NCI-H1694 (cell line): Measurements from ENCODE around the gene ARHGEF1.
A peak's percentile ranks its signal among the peaks of the same experiment; 100 is the strongest.
"Not testable (repeated sequence)": the region's sequence is repeated elsewhere in the genome, so short reads cannot be mapped to it uniquely, and the experiment has no call there.

Experiments
- DNase-seq: peaks from one replicate; lab custom pipeline; 2025; lab: John Stamatoyannopoulos, UW

Gene ARHGEF1

GRCh38 chr19:41862445-41862986 is 20.5 kb upstream of the ARHGEF1 start:
- no peak for DNase-seq

GRCh38 chr19:41863209-41863931 is 19.6 kb upstream of the ARHGEF1 start:
- DNase-seq: no peak

GRCh38 chr19:41864374-41864773 is 18.6 kb upstream of the ARHGEF1 start:
- DNase-seq: no peak

- DNase-seq: no peak
Measured at GRCh38 chr19:41866284-41866683, 16.7 kb upstream of the ARHGEF1 start.

GRCh38 chr19:41868120-41868988 is 14.6 kb upstream of the ARHGEF1 start:
- DNase-seq: no peak

GRCh38 chr19:41868989-41869300 is 14.0 kb upstream of the ARHGEF1 start:
- DNase-seq: no peak

GRCh38 chr19:41869374-41869955 is 13.5 kb upstream of the ARHGEF1 start:
- DNase-seq: no peak

- DNase-seq: no peak
Measured at GRCh38 chr19:41870401-41870873, 12.5 kb upstream of the ARHGEF1 start.

- no peak for DNase-seq
Measured at GRCh38 chr19:41871573-41872383, 11.2 kb upstream of the ARHGEF1 start.

GRCh38 chr19:41872384-41872774 is 10.6 kb upstream of the ARHGEF1 start:
- DNase-seq: no peak

- DNase-seq: peak; percentile 50
Measured at GRCh38 chr19:41872775-41873647, 10.0 kb upstream of the ARHGEF1 start.

- not testable (repeated sequence) for DNase-seq
Measured at GRCh38 chr19:41875973-41876372, 7.0 kb upstream of the ARHGEF1 start.

GRCh38 chr19:41876847-41877832 is 5.8 kb upstream of the ARHGEF1 start, which contains the start of gene CD79A:
Gene CD79A (plus strand): TSS chr19:41877279. CDS start chr19:41877305, 26 bp downstream.
- DNase-seq: no peak

- DNase-seq: no peak
Measured at GRCh38 chr19:41877916-41878905, 4.8 kb upstream of the ARHGEF1 start.

- no peak for DNase-seq
Measured at GRCh38 chr19:41879080-41879479, 3.9 kb upstream of the ARHGEF1 start.

GRCh38 chr19:41879670-41880328 is 3.2 kb upstream of the ARHGEF1 start:
- no peak for DNase-seq

GRCh38 chr19:41880329-41880708 is 2.7 kb upstream of the ARHGEF1 start:
- DNase-seq: no peak

GRCh38 chr19:41883463-41883820 is 458 bp downstream of the ARHGEF1 start:
- DNase-seq: no peak
